ENCODE data around the gene C10orf95.

C10orf95 gene

GRCh38 chr10:102405108-102405571 is 46.2 kb downstream of the C10orf95 start:
- peaks cover 0 to 29% (median 24%) of the 10 kb centered on the region in 5 donors for H3K36me3 ChIP-seq (ENCODE audit: control insufficient read depth in 5 of 5, insufficient read depth in 5 of 5, low read length in 5 of 5)
- no peak overlapping the region for H3K4me3 ChIP-seq (ENCODE audit: low read depth in 1 of 5, low read length in 5 of 5)
- peaks cover 19 to 27% (median 25%) of the 10 kb centered on the region in 5 donors for H3K27me3 ChIP-seq (ENCODE audit: control insufficient read depth in 5 of 5, insufficient read depth in 4 of 5, low read length in 5 of 5)
- H3K9me3 ChIP-seq (ENCODE audit: control insufficient read depth in 5 of 5, low read length in 5 of 5): no peaks in the 10 kb centered on the region
- no peak overlapping the region for H3K27ac ChIP-seq (ENCODE audit: low read depth, low read length)
- peaks cover 0 to 14% (median 8%) of the 10 kb centered on the region in 5 donors for H3K4me1 ChIP-seq (ENCODE audit: control insufficient read depth in 5 of 5, insufficient read depth in 5 of 5, low read length in 5 of 5)
- no peak overlapping the region for H3K9ac ChIP-seq (ENCODE audit: low read length in 5 of 5)

GRCh38 chr10:102404361-102405107 is 46.8 kb downstream of the C10orf95 start:
- Histone ChIP-seq H3K9ac (ENCODE audit: low read length in 5 of 5) (no peak overlapping the region), H3K27ac (ENCODE audit: low read depth, low read length) (no peak overlapping the region)

GRCh38 chr10:102403115-102403514 is 48.2 kb downstream of the C10orf95 start:
- H3K4me1 ChIP-seq (ENCODE audit: control insufficient read depth in 5 of 5, insufficient read depth in 5 of 5, low read length in 5 of 5): peaks cover 3 to 20% (median 12%) of the 10 kb centered on the region in 5 donors
- H3K4me3 ChIP-seq (ENCODE audit: low read depth in 1 of 5, low read length in 5 of 5): no peak overlapping the region
- peaks cover 6 to 10% (median 8%) of the 10 kb centered on the region in 5 donors for H3K27me3 ChIP-seq (ENCODE audit: control insufficient read depth in 5 of 5, insufficient read depth in 4 of 5, low read length in 5 of 5)
- H3K27ac ChIP-seq (ENCODE audit: low read depth, low read length): no peak overlapping the region
- H3K9ac ChIP-seq (ENCODE audit: low read length in 5 of 5): no peak overlapping the region
- peaks cover 0 to 39% (median 30%) of the 10 kb centered on the region in 5 donors for H3K36me3 ChIP-seq (ENCODE audit: control insufficient read depth in 5 of 5, insufficient read depth in 5 of 5, low read length in 5 of 5)
- no peaks in the 10 kb centered on the region for H3K9me3 ChIP-seq (ENCODE audit: control insufficient read depth in 5 of 5, low read length in 5 of 5)

More at GRCh38 chr10:102404361-102405107, 46.8 kb downstream of the C10orf95 start:
- Histone ChIP-seq H3K9me3 (ENCODE audit: control insufficient read depth in 5 of 5, low read length in 5 of 5) (no peaks in the 10 kb centered on the region), H3K4me3 (ENCODE audit: low read depth in 1 of 5, low read length in 5 of 5) (no peak overlapping the region), H3K36me3 (ENCODE audit: control insufficient read depth in 5 of 5, insufficient read depth in 5 of 5, low read length in 5 of 5) (peaks cover 0 to 33% (median 26%) of the 10 kb centered on the region in 5 donors), H3K4me1 (ENCODE audit: control insufficient read depth in 5 of 5, insufficient read depth in 5 of 5, low read length in 5 of 5) (peaks cover 1 to 18% (median 13%) of the 10 kb centered on the region in 5 donors), H3K27me3 (ENCODE audit: control insufficient read depth in 5 of 5, insufficient read depth in 4 of 5, low read length in 5 of 5) (peaks cover 14 to 21% (median 19%) of the 10 kb centered on the region in 5 donors)

- Histone ChIP-seq H3K4me1 (ENCODE audit: control insufficient read depth in 5 of 5, insufficient read depth in 5 of 5, low read length in 5 of 5) (peaks cover 3 to 20% (median 12%) of the 10 kb centered on the region in 5 donors), H3K36me3 (ENCODE audit: control insufficient read depth in 5 of 5, insufficient read depth in 5 of 5, low read length in 5 of 5) (peaks cover 0 to 45% (median 36%) of the 10 kb centered on the region in 5 donors), H3K27me3 (ENCODE audit: control insufficient read depth in 5 of 5, insufficient read depth in 4 of 5, low read length in 5 of 5) (peaks cover 0 to 4% (median 2%) of the 10 kb centered on the region in 5 donors), H3K27ac (ENCODE audit: low read depth, low read length) (no peak overlapping the region), H3K9me3 (ENCODE audit: control insufficient read depth in 5 of 5, low read length in 5 of 5) (no peaks in the 10 kb centered on the region), H3K4me3 (ENCODE audit: low read depth in 1 of 5, low read length in 5 of 5) (no peak overlapping the region), H3K9ac (ENCODE audit: low read length in 5 of 5) (no peak overlapping the region)
These were observed 48.8 kb downstream of the C10orf95 start for GRCh38 chr10:102402512-102402896.

GRCh38 chr10:102401735-102402511 is 49.4 kb downstream of the C10orf95 start:
- Histone ChIP-seq H3K4me1 (ENCODE audit: control insufficient read depth in 5 of 5, insufficient read depth in 5 of 5, low read length in 5 of 5) (peaks cover 3 to 23% (median 14%) of the 10 kb centered on the region in 5 donors), H3K36me3 (ENCODE audit: control insufficient read depth in 5 of 5, insufficient read depth in 5 of 5, low read length in 5 of 5) (peaks cover 0 to 49% (median 40%) of the 10 kb centered on the region in 5 donors), H3K27me3 (ENCODE audit: control insufficient read depth in 5 of 5, insufficient read depth in 4 of 5, low read length in 5 of 5) (no peaks in the 10 kb centered on the region), H3K9me3 (ENCODE audit: control insufficient read depth in 5 of 5, low read length in 5 of 5) (no peaks in the 10 kb centered on the region), H3K4me3 (ENCODE audit: low read depth in 1 of 5, low read length in 5 of 5) (no peak overlapping the region), H3K9ac (ENCODE audit: low read length in 5 of 5) (no peak overlapping the region), H3K27ac (ENCODE audit: low read depth, low read length) (no peak overlapping the region)

GRCh38 chr10:102401342-102401654 is 50.0 kb downstream of the C10orf95 start:
- no peak overlapping the region for H3K27ac ChIP-seq (ENCODE audit: low read depth, low read length)
- H3K9me3 ChIP-seq (ENCODE audit: control insufficient read depth in 5 of 5, low read length in 5 of 5): no peaks in the 10 kb centered on the region
- H3K27me3 ChIP-seq (ENCODE audit: control insufficient read depth in 5 of 5, insufficient read depth in 4 of 5, low read length in 5 of 5): no peaks in the 10 kb centered on the region
- H3K4me3 ChIP-seq (ENCODE audit: low read depth in 1 of 5, low read length in 5 of 5): no peak overlapping the region
- peaks cover 0 to 53% (median 44%) of the 10 kb centered on the region in 5 donors for H3K36me3 ChIP-seq (ENCODE audit: control insufficient read depth in 5 of 5, insufficient read depth in 5 of 5, low read length in 5 of 5)
- H3K9ac ChIP-seq (ENCODE audit: low read length in 5 of 5): no peak overlapping the region
- peaks cover 3 to 29% (median 20%) of the 10 kb centered on the region in 5 donors for H3K4me1 ChIP-seq (ENCODE audit: control insufficient read depth in 5 of 5, insufficient read depth in 5 of 5, low read length in 5 of 5)

GRCh38 chr10:102400598-102401341 is 50.6 kb downstream of the C10orf95 start:
- Histone ChIP-seq H3K4me3 (ENCODE audit: low read depth in 1 of 5, low read length in 5 of 5) (no peak overlapping the region), H3K9ac (ENCODE audit: low read length in 5 of 5) (no peak overlapping the region), H3K4me1 (ENCODE audit: control insufficient read depth in 5 of 5, insufficient read depth in 5 of 5, low read length in 5 of 5) (peaks cover 3 to 35% (median 25%) of the 10 kb centered on the region in 5 donors), H3K9me3 (ENCODE audit: control insufficient read depth in 5 of 5, low read length in 5 of 5) (no peaks in the 10 kb centered on the region), H3K27me3 (ENCODE audit: control insufficient read depth in 5 of 5, insufficient read depth in 4 of 5, low read length in 5 of 5) (no peaks in the 10 kb centered on the region), H3K27ac (ENCODE audit: low read depth, low read length) (no peak overlapping the region), H3K36me3 (ENCODE audit: control insufficient read depth in 5 of 5, insufficient read depth in 5 of 5, low read length in 5 of 5) (peaks cover 0 to 53% (median 44%) of the 10 kb centered on the region in 5 donors)

GRCh38 chr10:102400076-102400475 is 51.3 kb downstream of the C10orf95 start:
- H3K27ac ChIP-seq (ENCODE audit: low read depth, low read length): no peak overlapping the region
- peak overlapping the region in 2 of 5 donors; percentile 43 to 68 for H3K9ac ChIP-seq (ENCODE audit: low read length in 5 of 5)
- H3K36me3 ChIP-seq (ENCODE audit: control insufficient read depth in 5 of 5, insufficient read depth in 5 of 5, low read length in 5 of 5): peaks cover 0 to 53% (median 44%) of the 10 kb centered on the region in 5 donors
- H3K4me1 ChIP-seq (ENCODE audit: control insufficient read depth in 5 of 5, insufficient read depth in 5 of 5, low read length in 5 of 5): peaks cover 3 to 37% (median 28%) of the 10 kb centered on the region in 5 donors
- H3K27me3 ChIP-seq (ENCODE audit: control insufficient read depth in 5 of 5, insufficient read depth in 4 of 5, low read length in 5 of 5): no peaks in the 10 kb centered on the region
- peak overlapping the region in 1 of 5 donors; percentile 68 for H3K4me3 ChIP-seq (ENCODE audit: low read depth in 1 of 5, low read length in 5 of 5)
- no peaks in the 10 kb centered on the region for H3K9me3 ChIP-seq (ENCODE audit: control insufficient read depth in 5 of 5, low read length in 5 of 5)
